Activated CD4-positive, CD25-positive, alpha-beta regulatory T cell (primary cell): ENCODE data around the gene YES1.

Source experiments
- DNase-seq, 4 experiments: peaks; one replicate each; lab custom pipeline; 2025; lab: John Stamatoyannopoulos, UW

YES1 gene

GRCh38 chr18:811892-812375 lies at the start of gene YES1:
Gene YES1 (minus strand): TSS chr18:812242. CDS start chr18:756827, 55,415 bp downstream.
- peak in 1 of 4 experiments; percentile 52 for DNase-seq

GRCh38 chr18:857986-858385 lies 45.9 kb upstream of the YES1 start:
- no peak for DNase-seq

- DNase-seq: no peak
Observed at GRCh38 chr18:853471-853870, 41.4 kb upstream of the YES1 start.

GRCh38 chr18:850960-851359 lies 38.9 kb upstream of the YES1 start:
- DNase-seq: no peak

- DNase-seq: no peak
Observed at GRCh38 chr18:849021-849420, 37.0 kb upstream of the YES1 start.

- no peak for DNase-seq
Observed at GRCh38 chr18:848062-848861, 36.2 kb upstream of the YES1 start.

- DNase-seq: no peak
Observed at GRCh38 chr18:845152-845819, 33.2 kb upstream of the YES1 start.

GRCh38 chr18:841647-842370 lies 29.8 kb upstream of the YES1 start:
- DNase-seq: no peak

GRCh38 chr18:840516-840915 lies 28.5 kb upstream of the YES1 start:
- no peak for DNase-seq

- no peak for DNase-seq
Observed at GRCh38 chr18:840023-840408, 28.0 kb upstream of the YES1 start.

- DNase-seq: peak; percentile 74 to 95 (median 87)
Observed at GRCh38 chr18:839224-840022, 27.4 kb upstream of the YES1 start.

GRCh38 chr18:837922-838321 lies 25.9 kb upstream of the YES1 start:
- no peak for DNase-seq

- no peak for DNase-seq
Observed at GRCh38 chr18:834082-834720, 22.2 kb upstream of the YES1 start.

GRCh38 chr18:833197-833596 lies 21.2 kb upstream of the YES1 start:
- DNase-seq: no peak

- DNase-seq: no peak
Observed at GRCh38 chr18:832085-832681, 20.1 kb upstream of the YES1 start.

GRCh38 chr18:830315-830901 lies 18.4 kb upstream of the YES1 start:
- DNase-seq: no peak

GRCh38 chr18:829432-829831 lies 17.4 kb upstream of the YES1 start:
- no peak for DNase-seq

- no peak for DNase-seq
Observed at GRCh38 chr18:827093-827677, 15.1 kb upstream of the YES1 start.

- DNase-seq: no peak
Observed at GRCh38 chr18:825891-826585, 14.0 kb upstream of the YES1 start.

- no peak for DNase-seq
Observed at GRCh38 chr18:824179-824578, 12.1 kb upstream of the YES1 start.
